Astrocyte (in vitro differentiated cells and primary cell): ENCODE measurements around the gene PRRT3.

ENCODE experiments used
- CTCF ChIP-seq: IDR thresholded peaks from 2 replicates; pipeline ENCODE4 v1.5.1; 2011; ENCODE audit warnings: low read depth, mild to moderate bottlenecking, inconsistent platforms, low read length, moderate library complexity; ENCODE audit not compliant: insufficient read depth
- EZH2 ChIP-seq: IDR thresholded peaks from 2 replicates; pipeline ENCODE4 v1.6.1; 2012; ENCODE audit warnings: mild to moderate bottlenecking, low read length, inconsistent platforms; ENCODE audit not compliant: insufficient read depth

- no peak for TF ChIP-seq CTCF
- TF ChIP-seq EZH2: no peak
Observed at GRCh38 chr3:9917820-9918219, 34.4 kb downstream of the PRRT3 start.
